ENCODE results near the gene KIZ.

DNA sequence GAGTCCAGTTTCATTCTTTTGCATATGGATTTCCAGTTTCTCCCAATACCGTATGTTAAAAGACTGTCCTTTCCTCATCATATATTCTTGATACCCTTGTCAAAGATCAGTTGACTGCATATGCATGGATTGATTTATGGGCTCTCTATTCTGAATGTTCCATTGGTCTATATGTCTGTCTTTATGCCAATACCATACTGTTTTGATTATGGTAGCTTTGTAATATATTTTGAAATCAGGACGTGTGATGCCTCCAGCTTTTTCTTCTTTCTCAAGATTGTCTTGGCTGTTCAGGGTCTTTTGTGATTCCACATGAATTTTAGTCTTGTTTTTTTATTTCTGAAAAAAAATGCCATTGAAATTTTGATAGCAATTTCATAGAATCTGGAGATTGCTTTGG is 51.9 kb downstream of the KIZ start:
- TF ChIP-seq, protein P1, sequence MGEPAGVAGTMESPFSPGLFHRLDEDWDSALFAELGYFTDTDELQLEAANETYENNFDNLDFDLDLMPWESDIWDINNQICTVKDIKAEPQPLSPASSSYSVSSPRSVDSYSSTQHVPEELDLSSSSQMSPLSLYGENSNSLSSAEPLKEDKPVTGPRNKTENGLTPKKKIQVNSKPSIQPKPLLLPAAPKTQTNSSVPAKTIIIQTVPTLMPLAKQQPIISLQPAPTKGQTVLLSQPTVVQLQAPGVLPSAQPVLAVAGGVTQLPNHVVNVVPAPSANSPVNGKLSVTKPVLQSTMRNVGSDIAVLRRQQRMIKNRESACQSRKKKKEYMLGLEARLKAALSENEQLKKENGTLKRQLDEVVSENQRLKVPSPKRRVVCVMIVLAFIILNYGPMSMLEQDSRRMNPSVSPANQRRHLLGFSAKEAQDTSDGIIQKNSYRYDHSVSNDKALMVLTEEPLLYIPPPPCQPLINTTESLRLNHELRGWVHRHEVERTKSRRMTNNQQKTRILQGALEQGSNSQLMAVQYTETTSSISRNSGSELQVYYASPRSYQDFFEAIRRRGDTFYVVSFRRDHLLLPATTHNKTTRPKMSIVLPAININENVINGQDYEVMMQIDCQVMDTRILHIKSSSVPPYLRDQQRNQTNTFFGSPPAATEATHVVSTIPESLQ (CRISPR knock-in tag; IDR thresholded peaks at IDR 0.05): no peak
- TF ChIP-seq, protein P2, sequence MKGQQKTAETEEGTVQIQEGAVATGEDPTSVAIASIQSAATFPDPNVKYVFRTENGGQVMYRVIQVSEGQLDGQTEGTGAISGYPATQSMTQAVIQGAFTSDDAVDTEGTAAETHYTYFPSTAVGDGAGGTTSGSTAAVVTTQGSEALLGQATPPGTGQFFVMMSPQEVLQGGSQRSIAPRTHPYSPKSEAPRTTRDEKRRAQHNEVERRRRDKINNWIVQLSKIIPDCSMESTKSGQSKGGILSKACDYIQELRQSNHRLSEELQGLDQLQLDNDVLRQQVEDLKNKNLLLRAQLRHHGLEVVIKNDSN (CRISPR knock-in tag; IDR thresholded peaks at IDR 0.05): no peak
- TF ChIP-seq FOXK1 (CRISPR knock-in tag; IDR thresholded peaks at IDR 0.05) (no peak), NR3C1 (CRISPR knock-in tag; conservative IDR thresholded peaks at IDR 0.05; ENCODE audit: low read depth) (no peak)
- TF ChIP-seq, protein P3, sequence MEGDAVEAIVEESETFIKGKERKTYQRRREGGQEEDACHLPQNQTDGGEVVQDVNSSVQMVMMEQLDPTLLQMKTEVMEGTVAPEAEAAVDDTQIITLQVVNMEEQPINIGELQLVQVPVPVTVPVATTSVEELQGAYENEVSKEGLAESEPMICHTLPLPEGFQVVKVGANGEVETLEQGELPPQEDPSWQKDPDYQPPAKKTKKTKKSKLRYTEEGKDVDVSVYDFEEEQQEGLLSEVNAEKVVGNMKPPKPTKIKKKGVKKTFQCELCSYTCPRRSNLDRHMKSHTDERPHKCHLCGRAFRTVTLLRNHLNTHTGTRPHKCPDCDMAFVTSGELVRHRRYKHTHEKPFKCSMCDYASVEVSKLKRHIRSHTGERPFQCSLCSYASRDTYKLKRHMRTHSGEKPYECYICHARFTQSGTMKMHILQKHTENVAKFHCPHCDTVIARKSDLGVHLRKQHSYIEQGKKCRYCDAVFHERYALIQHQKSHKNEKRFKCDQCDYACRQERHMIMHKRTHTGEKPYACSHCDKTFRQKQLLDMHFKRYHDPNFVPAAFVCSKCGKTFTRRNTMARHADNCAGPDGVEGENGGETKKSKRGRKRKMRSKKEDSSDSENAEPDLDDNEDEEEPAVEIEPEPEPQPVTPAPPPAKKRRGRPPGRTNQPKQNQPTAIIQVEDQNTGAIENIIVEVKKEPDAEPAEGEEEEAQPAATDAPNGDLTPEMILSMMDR (IDR thresholded peaks at IDR 0.05): no peak
- TF ChIP-seq, protein P4, sequence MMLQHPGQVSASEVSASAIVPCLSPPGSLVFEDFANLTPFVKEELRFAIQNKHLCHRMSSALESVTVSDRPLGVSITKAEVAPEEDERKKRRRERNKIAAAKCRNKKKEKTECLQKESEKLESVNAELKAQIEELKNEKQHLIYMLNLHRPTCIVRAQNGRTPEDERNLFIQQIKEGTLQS (CRISPR knock-in tag; conservative IDR thresholded peaks at IDR 0.05): no peak
